ENCODE data around the gene SEZ6. TPM values are rescaled to one million over a fixed set of nuclear protein-coding genes. Genes with fewer than 3 reads are reported as not detected.

SEZ6 gene
- total RNA-seq, 2 experiments from 2014 or later, result not detected

- Mint-ChIP-seq H3K27me3 (no peaks in the 10 kb centered on the region), H3K4me3 (no peak overlapping the region), H3K36me3 (ENCODE audit: low read depth) (no peaks in the 10 kb centered on the region), H3K4me1 (no peaks in the 10 kb centered on the region), H3K27ac (no peak overlapping the region), H3K9me3 (ENCODE audit: low read depth) (no peaks in the 10 kb centered on the region)
- ATAC-seq (no peak), DNase-seq (no peak)
- ChIA-PET CTCF (interaction anchor here (0.7 to 2.8 kb wide), 5 partner anchors 13 to 147 kb away, joined by 3 to 19 read pairs (median 3); no protein-coding TSS in a partner anchor), POLR2A (interaction anchor here (0.6 kb wide), 1 partner anchor 139 kb away, joined by 6 read pairs; no protein-coding TSS in a partner anchor)
- intact Hi-C loops (cut with DNase I, micrococcal nuclease), result no loop called here
Measured at GRCh38 chr17:28969706-28970393, 36.0 kb downstream of the SEZ6 start.

GRCh38 chr17:28968914-28969295 lies 36.9 kb downstream of the SEZ6 start:
- ChIA-PET POLR2A (no interaction called here), CTCF (interaction anchor here (1.1 to 2.8 kb wide), 4 partner anchors 16 to 147 kb away, joined by 3 to 19 read pairs (median 10); no protein-coding TSS in a partner anchor)
- Mint-ChIP-seq H3K4me1 (no peaks in the 10 kb centered on the region), H3K36me3 (ENCODE audit: low read depth) (no peaks in the 10 kb centered on the region), H3K9me3 (ENCODE audit: low read depth) (no peaks in the 10 kb centered on the region), H3K27me3 (no peaks in the 10 kb centered on the region), H3K27ac (no peak overlapping the region), H3K4me3 (no peak overlapping the region)
- ATAC-seq (no peak), DNase-seq (no peak)
- intact Hi-C loops (cut with DNase I, micrococcal nuclease), result no loop called here

- ChIA-PET CTCF (interaction anchor here (0.7 to 2.8 kb wide), 7 partner anchors 15 to 205 kb away, joined by 3 to 19 read pairs (median 4); no protein-coding TSS in a partner anchor), POLR2A (no interaction called here)
- H3K9me3 Mint-ChIP-seq (ENCODE audit: low read depth), result no peaks in the 10 kb centered on the region
- peaks cover 2% of the 10 kb centered on the region for H3K27me3 Mint-ChIP-seq
- intact Hi-C loops (cut with DNase I, micrococcal nuclease), result no loop called here
- DNase-seq (no peak), ATAC-seq (no peak)
- H3K4me1 Mint-ChIP-seq, result no peaks in the 10 kb centered on the region
- H3K4me3 Mint-ChIP-seq, result no peak overlapping the region
- H3K36me3 Mint-ChIP-seq (ENCODE audit: low read depth), result no peaks in the 10 kb centered on the region
- no peak overlapping the region for H3K27ac Mint-ChIP-seq
Measured at GRCh38 chr17:28968231-28968913, 37.5 kb downstream of the SEZ6 start.

GRCh38 chr17:28967221-28968135 lies 38.4 kb downstream of the SEZ6 start:
- Mint-ChIP-seq H3K9me3 (ENCODE audit: low read depth) (no peaks in the 10 kb centered on the region), H3K4me1 (no peaks in the 10 kb centered on the region), H3K27me3 (peaks cover 6% of the 10 kb centered on the region), H3K27ac (no peak overlapping the region), H3K4me3 (no peak overlapping the region), H3K36me3 (ENCODE audit: low read depth) (no peaks in the 10 kb centered on the region)
- ChIA-PET CTCF (interaction anchor here (0.5 to 2.8 kb wide), 7 partner anchors 41 to 204 kb away, joined by 3 to 19 read pairs (median 3); no protein-coding TSS in a partner anchor), POLR2A (no interaction called here)
- intact Hi-C loops (cut with DNase I, micrococcal nuclease), result no loop called here
- DNase-seq (no peak), ATAC-seq (no peak)

DNA sequence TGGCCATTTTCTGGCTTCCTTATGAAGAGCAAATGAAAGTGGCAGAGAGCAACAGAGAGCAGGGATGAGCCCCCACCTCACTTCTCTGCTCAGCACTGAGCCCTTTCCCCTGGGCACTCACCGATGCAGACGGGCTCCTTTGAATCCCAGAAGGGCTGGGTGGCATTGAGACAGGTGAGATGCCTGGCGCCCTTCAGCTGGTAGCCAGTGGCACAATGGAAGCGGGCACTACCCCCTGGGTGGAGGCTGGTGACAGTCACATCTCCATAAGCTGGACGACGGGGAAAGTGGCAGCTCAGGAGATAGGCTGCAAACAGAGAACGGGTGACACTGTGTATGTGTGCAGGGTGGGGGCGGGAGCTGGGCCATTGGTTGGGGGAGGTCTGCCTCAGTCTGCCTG lies 42.0 kb downstream of the SEZ6 start:
- peaks cover 6% of the 10 kb centered on the region for H3K27me3 Mint-ChIP-seq
- no peaks in the 10 kb centered on the region for H3K9me3 Mint-ChIP-seq (ENCODE audit: low read depth)
- DNase-seq (no peak), ATAC-seq (no peak)
- H3K4me1 Mint-ChIP-seq, result no peaks in the 10 kb centered on the region
- no peak overlapping the region for H3K4me3 Mint-ChIP-seq
- H3K36me3 Mint-ChIP-seq (ENCODE audit: low read depth), result no peaks in the 10 kb centered on the region
- ChIA-PET POLR2A (no interaction called here), CTCF (interaction anchor here (0.8 to 8.5 kb wide), 19 partner anchors 8 to 454 kb away, joined by 3 to 199 read pairs (median 5); partner anchors contain the start of gene RPL23A)
- intact Hi-C loops (cut with DNase I, micrococcal nuclease), result no loop called here
- no peak overlapping the region for H3K27ac Mint-ChIP-seq

- no peaks in the 10 kb centered on the region for H3K4me1 Mint-ChIP-seq
- no peaks in the 10 kb centered on the region for H3K9me3 Mint-ChIP-seq (ENCODE audit: low read depth)
Measured at GRCh38 chr17:28963055-28963611, 42.7 kb downstream of the SEZ6 start.

DNA sequence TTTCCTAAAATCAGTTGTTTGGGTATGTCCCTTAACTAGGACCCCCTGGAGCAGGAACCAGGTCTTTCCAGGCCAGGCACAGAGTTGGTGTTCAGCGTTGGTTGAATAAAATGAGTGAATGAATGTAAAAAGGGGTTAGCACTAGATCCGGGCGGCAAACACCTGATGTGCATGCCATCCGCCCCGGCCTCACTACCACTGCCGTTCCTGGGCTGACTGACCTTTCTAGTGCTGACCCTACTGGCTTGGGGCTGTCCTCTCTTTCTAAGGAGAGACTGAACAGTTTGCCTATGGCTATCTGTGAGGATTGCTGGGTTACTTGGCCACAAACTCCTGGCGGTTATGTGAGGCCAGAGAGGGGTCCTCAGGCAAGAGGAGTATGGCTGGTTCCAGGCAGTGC lies 44.4 kb downstream of the SEZ6 start:
- no peak for ATAC-seq
- no peak for DNase-seq
- Mint-ChIP-seq H3K27ac (no peak overlapping the region), H3K4me1 (no peaks in the 10 kb centered on the region), H3K4me3 (no peak overlapping the region), H3K27me3 (peaks cover 6% of the 10 kb centered on the region), H3K36me3 (ENCODE audit: low read depth) (no peaks in the 10 kb centered on the region), H3K9me3 (ENCODE audit: low read depth) (no peaks in the 10 kb centered on the region)
- intact Hi-C loops (cut with DNase I, micrococcal nuclease), result no loop called here
- ChIA-PET CTCF (interaction anchor here (8.5 kb wide), 1 partner anchor 157 kb away, joined by 199 read pairs; no protein-coding TSS in a partner anchor), POLR2A (no interaction called here)

More at GRCh38 chr17:28963055-28963611, 42.7 kb downstream of the SEZ6 start:
- Mint-ChIP-seq H3K4me3 (no peak overlapping the region), H3K36me3 (ENCODE audit: low read depth) (no peaks in the 10 kb centered on the region), H3K27me3 (peaks cover 6% of the 10 kb centered on the region), H3K27ac (no peak overlapping the region)
- POLR2A ChIA-PET, result interaction anchor here (0.6 kb wide), 1 partner anchor 11 kb away, joined by 3 read pairs; no protein-coding TSS in a partner anchor
- ATAC-seq (no peak), DNase-seq (no peak)
- intact Hi-C loops (cut with DNase I, micrococcal nuclease), result no loop called here
- CTCF ChIA-PET, result interaction anchor here (0.9 to 8.5 kb wide), 8 partner anchors 9 to 236 kb away, joined by 3 to 199 read pairs (median 5); no protein-coding TSS in a partner anchor

DNA sequence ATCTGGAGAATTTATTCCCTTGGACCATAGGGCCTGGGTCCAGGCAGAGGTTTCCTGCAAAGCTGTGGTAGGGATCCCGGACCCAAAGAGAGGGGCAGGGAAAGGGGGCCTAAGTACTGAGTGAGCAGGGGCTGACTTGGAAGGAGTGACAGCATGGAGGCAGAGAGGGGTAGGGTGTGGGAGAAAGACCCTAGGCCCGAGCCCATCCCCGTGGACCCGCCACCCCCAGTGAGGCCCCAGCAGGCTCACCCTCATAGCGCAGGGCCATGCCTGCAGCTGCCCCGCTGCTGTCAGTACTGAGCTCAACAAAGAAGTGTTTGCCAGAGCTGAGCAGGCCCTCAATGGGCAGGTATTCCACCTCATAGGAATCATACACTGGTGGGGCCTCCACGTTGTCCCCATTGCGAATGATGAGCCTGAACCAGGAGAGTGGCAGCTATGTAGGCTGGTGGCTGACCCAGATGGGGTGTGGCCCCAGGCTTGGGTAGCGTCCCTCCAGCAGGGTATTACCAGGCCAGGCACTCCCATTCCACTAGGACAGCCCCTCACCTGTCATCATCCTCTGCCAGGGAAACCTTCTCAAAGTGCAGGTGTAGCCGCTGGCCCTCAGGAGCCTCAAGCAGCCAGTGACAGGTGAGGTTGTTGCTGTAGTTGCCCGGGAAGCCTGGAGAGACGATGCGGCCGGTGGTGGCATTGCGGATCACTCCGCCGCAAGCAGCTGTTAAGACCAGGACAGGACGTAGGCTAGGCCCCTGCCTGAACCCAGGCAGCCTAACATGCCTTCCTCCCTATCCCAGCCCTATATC lies 45.4 kb downstream of the SEZ6 start:
- ChIA-PET CTCF (interaction anchor here (8.5 kb wide), 1 partner anchor 158 kb away, joined by 199 read pairs; no protein-coding TSS in a partner anchor), POLR2A (interaction anchor here (0.7 kb wide), 1 partner anchor 37 kb away, joined by 5 read pairs; no protein-coding TSS in a partner anchor)
- Mint-ChIP-seq H3K27me3 (peaks cover 6% of the 10 kb centered on the region), H3K27ac (no peak overlapping the region), H3K9me3 (ENCODE audit: low read depth) (no peaks in the 10 kb centered on the region), H3K4me1 (no peaks in the 10 kb centered on the region), H3K4me3 (no peak overlapping the region), H3K36me3 (ENCODE audit: low read depth) (no peaks in the 10 kb centered on the region)
- ATAC-seq (no peak), DNase-seq (no peak)
- intact Hi-C loops (cut with DNase I, micrococcal nuclease), result no loop called here

GRCh38 chr17:28959471-28959871 lies 46.4 kb downstream of the SEZ6 start:
- DNase-seq, result no peak
- ChIA-PET POLR2A (no interaction called here), CTCF (interaction anchor here (8.5 kb wide), 1 partner anchor 159 kb away, joined by 199 read pairs; no protein-coding TSS in a partner anchor)
- no peak overlapping the region for H3K4me3 Mint-ChIP-seq
- H3K9me3 Mint-ChIP-seq (ENCODE audit: low read depth), result no peaks in the 10 kb centered on the region
- peaks cover 6% of the 10 kb centered on the region for H3K27me3 Mint-ChIP-seq
- H3K27ac Mint-ChIP-seq, result no peak overlapping the region
- intact Hi-C loops (cut with DNase I, micrococcal nuclease), result no loop called here
- H3K36me3 Mint-ChIP-seq (ENCODE audit: low read depth), result no peaks in the 10 kb centered on the region
- ATAC-seq, result no peak
- H3K4me1 Mint-ChIP-seq, result no peaks in the 10 kb centered on the region

DNA sequence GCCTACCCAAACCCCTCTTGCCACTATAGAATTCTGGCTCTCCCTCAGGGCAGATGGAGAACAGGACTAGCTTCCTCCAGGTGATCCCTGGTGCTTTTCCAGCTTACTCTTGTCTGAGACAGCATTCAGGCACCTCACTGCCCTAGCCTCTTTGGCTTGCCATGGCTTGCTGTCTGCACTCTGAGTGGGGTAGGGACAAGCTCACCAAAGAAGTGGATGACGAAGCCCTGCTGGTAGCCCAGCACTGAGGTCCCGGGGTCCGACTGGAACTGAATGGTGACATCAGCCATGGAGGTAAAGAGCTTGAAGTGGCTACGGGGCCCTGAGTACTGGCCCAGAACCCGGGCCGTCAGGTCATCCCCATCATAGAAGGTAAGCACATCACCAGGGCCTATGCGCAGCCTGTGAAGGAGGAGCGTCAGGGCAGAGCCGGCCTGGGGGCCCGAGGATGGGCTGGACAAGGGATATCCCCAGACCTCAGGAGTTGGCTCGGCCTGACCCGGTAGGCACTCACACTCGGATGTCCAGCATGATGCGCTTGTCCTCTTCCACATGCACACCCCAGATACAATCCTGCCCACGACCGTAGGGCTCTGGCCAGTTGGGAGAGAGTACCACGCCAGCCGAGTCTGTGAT lies 46.9 kb downstream of the SEZ6 start:
- peaks cover 6% of the 10 kb centered on the region for H3K27me3 Mint-ChIP-seq
- no peaks in the 10 kb centered on the region for H3K9me3 Mint-ChIP-seq (ENCODE audit: low read depth)
- H3K36me3 Mint-ChIP-seq (ENCODE audit: low read depth), result no peaks in the 10 kb centered on the region
- ChIA-PET CTCF (interaction anchor here (0.6 to 8.5 kb wide), 4 partner anchors 73 to 234 kb away, joined by 3 to 199 read pairs (median 3); no protein-coding TSS in a partner anchor), POLR2A (no interaction called here)
- no peak for DNase-seq
- H3K4me3 Mint-ChIP-seq, result no peak overlapping the region
- no peak overlapping the region for H3K27ac Mint-ChIP-seq
- H3K4me1 Mint-ChIP-seq, result no peaks in the 10 kb centered on the region
- no peak for ATAC-seq
- intact Hi-C loops (cut with DNase I, micrococcal nuclease), result no loop called here
